Measurements from ENCODE around the gene INO80B. TPM values are rescaled to one million over a fixed set of nuclear protein-coding genes. Genes with fewer than 3 reads are reported as not detected.

The INO80B gene
- polyA plus RNA-seq, 2 of the 4 experiments (the other 2 are of a cell fraction), result 19.9 to 74.6 TPM

- peak overlapping the region in 1 of 2 experiments; percentile 96; a peak in 4 of 6 replicates for H3K27ac ChIP-seq
- POLR2A ChIA-PET, result interaction anchor here (1.0 to 1.6 kb wide), 3 partner anchors 12 to 87 kb away, joined by 3 to 5 read pairs (median 4); partner anchors contain the start of genes CCDC142 and TTC31
- ATAC-seq (no peak; a peak in 2 of 6 replicates), DNase-seq (ENCODE audit: low read depth in 1 of 2, low spot score in 1 of 2) (no peak), FAIRE-seq (no peak)
- H3K4me2 ChIP-seq, result peak overlapping the region; percentile 72
- TF ChIP-seq, protein P1, sequence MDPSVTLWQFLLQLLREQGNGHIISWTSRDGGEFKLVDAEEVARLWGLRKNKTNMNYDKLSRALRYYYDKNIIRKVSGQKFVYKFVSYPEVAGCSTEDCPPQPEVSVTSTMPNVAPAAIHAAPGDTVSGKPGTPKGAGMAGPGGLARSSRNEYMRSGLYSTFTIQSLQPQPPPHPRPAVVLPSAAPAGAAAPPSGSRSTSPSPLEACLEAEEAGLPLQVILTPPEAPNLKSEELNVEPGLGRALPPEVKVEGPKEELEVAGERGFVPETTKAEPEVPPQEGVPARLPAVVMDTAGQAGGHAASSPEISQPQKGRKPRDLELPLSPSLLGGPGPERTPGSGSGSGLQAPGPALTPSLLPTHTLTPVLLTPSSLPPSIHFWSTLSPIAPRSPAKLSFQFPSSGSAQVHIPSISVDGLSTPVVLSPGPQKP (IDR thresholded peaks at IDR 0.05; ENCODE audit: low read depth, low read length), result no peak
- TF ChIP-seq ZSCAN20 (CRISPR knock-in tag; IDR thresholded peaks at IDR 0.05) (no peak), CTCF (IDR thresholded peaks at IDR 0.05) (no peak), JUNB (IDR thresholded peaks at IDR 0.05) (no peak), HOXA7 (CRISPR knock-in tag; IDR thresholded peaks at IDR 0.05) (no peak), EHF (CRISPR knock-in tag; IDR thresholded peaks at IDR 0.05) (no peak), MAZ (IDR thresholded peaks at IDR 0.05; ENCODE audit: borderline replicate concordance, low read depth, low read length) (no peak), POLR2A (IDR thresholded peaks at IDR 0.05; ENCODE audit: low read length) (no peak)
- TF ChIP-seq, protein P2, sequence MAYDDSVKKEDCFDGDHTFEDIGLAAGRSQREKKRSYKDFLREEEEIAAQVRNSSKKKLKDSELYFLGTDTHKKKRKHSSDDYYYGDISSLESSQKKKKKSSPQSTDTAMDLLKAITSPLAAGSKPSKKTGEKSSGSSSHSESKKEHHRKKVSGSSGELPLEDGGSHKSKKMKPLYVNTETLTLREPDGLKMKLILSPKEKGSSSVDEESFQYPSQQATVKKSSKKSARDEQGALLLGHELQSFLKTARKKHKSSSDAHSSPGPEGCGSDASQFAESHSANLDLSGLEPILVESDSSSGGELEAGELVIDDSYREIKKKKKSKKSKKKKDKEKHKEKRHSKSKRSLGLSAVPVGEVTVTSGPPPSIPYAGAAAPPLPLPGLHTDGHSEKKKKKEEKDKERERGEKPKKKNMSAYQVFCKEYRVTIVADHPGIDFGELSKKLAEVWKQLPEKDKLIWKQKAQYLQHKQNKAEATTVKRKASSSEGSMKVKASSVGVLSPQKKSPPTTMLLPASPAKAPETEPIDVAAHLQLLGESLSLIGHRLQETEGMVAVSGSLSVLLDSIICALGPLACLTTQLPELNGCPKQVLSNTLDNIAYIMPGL (CRISPR knock-in tag; IDR thresholded peaks at IDR 0.05; ENCODE audit: borderline replicate concordance), result no peak
- peaks cover 27% of the 10 kb centered on the region for H3K4me1 ChIP-seq
- peak overlapping the region; percentile 54 for H3K4me3 ChIP-seq
- H3K9me3 ChIP-seq, result no peaks in the 10 kb centered on the region
- WGBS (ENCODE audit: missing lambda C conversion rate), result 88% methylated on average over 18 of the region's 18 CpGs
- CTCF ChIA-PET, result interaction anchor here (0.9 to 15.5 kb wide), 7 partner anchors 8 to 374 kb away, joined by 3 to 184 read pairs (median 4); partner anchors contain the start of genes CCDC142 and TTC31
These were observed 46.6 kb downstream of the INO80B start for GRCh38 chr2:74501335-74502071.

- Histone ChIP-seq H3K4me1 (peaks cover 29% of the 10 kb centered on the region), H3K4me3 (peak overlapping the region; percentile 54), H3K4me2 (peak overlapping the region; percentile 72), H3K9me3 (no peaks in the 10 kb centered on the region), H3K27ac (peak overlapping the region; percentile 83 to 96)
- CTCF ChIA-PET, result interaction anchor here (1.0 to 15.5 kb wide), 4 partner anchors 15 to 111 kb away, joined by 3 to 184 read pairs (median 10); partner anchors contain the start of genes CCDC142 and TTC31
- ATAC-seq (no peak), DNase-seq (ENCODE audit: low read depth in 1 of 2, low spot score in 1 of 2) (no peak), FAIRE-seq (no peak)
- WGBS (ENCODE audit: missing lambda C conversion rate), result 53% methylated on average over 27 of the region's 32 CpGs
- no peak; the same call in 1 of the 2 replicates for TF ChIP-seq ESRRA (IDR thresholded peaks at IDR 0.05; ENCODE audit: borderline replicate concordance, low read length)
- 0 out of 2 replicates have a peak, but pooled peaks have one; percentile 9 for TF ChIP-seq GATA3 (IDR thresholded peaks at IDR 0.05; ENCODE audit: borderline replicate concordance)
- POLR2A ChIA-PET, result interaction anchor here (1.8 kb wide), 1 partner anchor 19 kb away, joined by 11 read pairs; the partner anchor contains the start of genes CCDC142 and TTC31
These were observed 47.3 kb downstream of the INO80B start for GRCh38 chr2:74502147-74502719.

DNA sequence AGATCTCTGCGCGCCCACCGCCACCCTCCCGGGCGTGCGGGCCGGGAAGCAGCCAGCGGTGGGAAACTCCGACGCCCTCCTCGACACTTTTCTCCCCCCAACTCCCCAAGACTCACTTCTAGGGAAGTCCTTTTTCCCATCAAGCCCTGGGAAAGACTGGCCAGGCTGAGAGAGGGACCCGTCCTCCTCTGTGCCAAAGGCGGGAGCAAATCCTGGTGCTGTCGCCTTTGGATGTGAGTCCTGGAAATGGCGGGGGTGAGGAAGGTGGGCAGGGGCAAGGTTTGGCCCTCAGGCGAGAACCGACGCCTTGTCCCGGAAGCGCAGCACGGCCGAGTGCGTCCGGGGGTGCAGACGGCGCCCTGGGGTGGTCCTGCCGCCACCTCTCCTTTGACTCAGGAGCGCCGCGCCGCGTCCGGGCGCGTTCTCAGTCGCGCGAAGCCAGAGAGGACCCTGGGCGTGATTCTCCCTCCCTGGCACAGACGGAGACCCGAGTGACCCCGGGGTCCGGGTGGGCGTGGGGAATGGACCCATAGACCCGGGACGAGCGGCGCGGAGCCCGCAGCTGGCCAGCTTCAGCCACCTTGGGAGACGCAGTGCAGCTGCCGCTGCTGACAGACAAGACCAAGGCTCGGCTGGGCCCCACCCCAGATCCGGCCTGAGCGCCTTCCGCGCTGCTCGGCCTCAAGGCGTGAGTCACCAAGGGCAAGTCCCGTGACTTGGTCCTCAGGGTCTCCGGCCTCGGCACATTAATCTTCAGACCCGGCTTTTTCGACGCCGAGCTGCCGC, 48.0 kb downstream of the INO80B start:
- peak overlapping the region; percentile 54 for H3K4me3 ChIP-seq
- FAIRE-seq (no peak), ATAC-seq (peak; percentile 30 to 62), DNase-seq (ENCODE audit: low read depth in 1 of 2, low spot score in 1 of 2) (peak; percentile 73 to 79)
- peak overlapping the region; percentile 83 to 96 for H3K27ac ChIP-seq
- H3K4me2 ChIP-seq, result peak overlapping the region; percentile 72
- 39% methylated on average over 43 of the region's 67 CpGs for WGBS (ENCODE audit: missing lambda C conversion rate)
- CTCF ChIA-PET, result interaction anchor here (1.7 to 15.5 kb wide), 4 partner anchors 16 to 111 kb away, joined by 3 to 184 read pairs (median 12); partner anchors contain the start of genes AUP1, CCDC142, HTRA2 and TTC31
- H3K9me3 ChIP-seq, result no peaks in the 10 kb centered on the region
- POLR2A ChIA-PET, result interaction anchor here (1.3 to 1.8 kb wide), 2 partner anchors 14 to 20 kb away, joined by 5 to 11 read pairs; partner anchors contain the start of genes CCDC142 and TTC31
- peaks cover 29% of the 10 kb centered on the region for H3K4me1 ChIP-seq
- TF ChIP-seq POLR2A (IDR thresholded peaks at IDR 0.05; ENCODE audit: low read length) (peak; percentile 29; the same call in 1 of the 2 replicates), SMC3 (IDR thresholded peaks at IDR 0.05) (0 out of 3 replicates have a peak, but pooled peaks have one; percentile 29), RARB (CRISPR knock-in tag; IDR thresholded peaks at IDR 0.05) (no peak), E2F6 (IDR thresholded peaks at IDR 0.05; ENCODE audit: borderline replicate concordance, low read depth) (peak; percentile 88; the same call in 1 of the 2 replicates), BHLHE40 (IDR thresholded peaks at IDR 0.05; ENCODE audit: low read depth, low read length) (peak; percentile 58; the same call in 1 of the 2 replicates), POLR2AphosphoS2 (conservative IDR thresholded peaks at IDR 0.05; ENCODE audit: low read length) (no peak), MAX (IDR thresholded peaks at IDR 0.05) (peak; percentile 79), CTCF (IDR thresholded peaks at IDR 0.05) (peak; percentile 43), HOXB5 (CRISPR knock-in tag; IDR thresholded peaks at IDR 0.05) (0 out of 2 replicates have a peak, but pooled peaks have one; percentile 30), FOSL2 (IDR thresholded peaks at IDR 0.05) (peak; percentile 38; the same call in 1 of the 2 replicates), FOSL2 (CRISPR knock-in tag; IDR thresholded peaks at IDR 0.05) (peak; percentile 86), HOXA7 (CRISPR knock-in tag; IDR thresholded peaks at IDR 0.05) (no peak)
